Fibroblast of gingiva (primary cell): Measurements from ENCODE around the gene RNASEL.
"Not testable (repeated sequence)": the region's sequence is repeated elsewhere in the genome, so short reads cannot be mapped to it uniquely, and the experiment has no call there.

Experiments
- DNase-seq: peaks from one replicate; pipeline ENCODE4 v3.0.0-alpha.2; 2011; ENCODE audit warnings: low read depth

Gene RNASEL, protein sequence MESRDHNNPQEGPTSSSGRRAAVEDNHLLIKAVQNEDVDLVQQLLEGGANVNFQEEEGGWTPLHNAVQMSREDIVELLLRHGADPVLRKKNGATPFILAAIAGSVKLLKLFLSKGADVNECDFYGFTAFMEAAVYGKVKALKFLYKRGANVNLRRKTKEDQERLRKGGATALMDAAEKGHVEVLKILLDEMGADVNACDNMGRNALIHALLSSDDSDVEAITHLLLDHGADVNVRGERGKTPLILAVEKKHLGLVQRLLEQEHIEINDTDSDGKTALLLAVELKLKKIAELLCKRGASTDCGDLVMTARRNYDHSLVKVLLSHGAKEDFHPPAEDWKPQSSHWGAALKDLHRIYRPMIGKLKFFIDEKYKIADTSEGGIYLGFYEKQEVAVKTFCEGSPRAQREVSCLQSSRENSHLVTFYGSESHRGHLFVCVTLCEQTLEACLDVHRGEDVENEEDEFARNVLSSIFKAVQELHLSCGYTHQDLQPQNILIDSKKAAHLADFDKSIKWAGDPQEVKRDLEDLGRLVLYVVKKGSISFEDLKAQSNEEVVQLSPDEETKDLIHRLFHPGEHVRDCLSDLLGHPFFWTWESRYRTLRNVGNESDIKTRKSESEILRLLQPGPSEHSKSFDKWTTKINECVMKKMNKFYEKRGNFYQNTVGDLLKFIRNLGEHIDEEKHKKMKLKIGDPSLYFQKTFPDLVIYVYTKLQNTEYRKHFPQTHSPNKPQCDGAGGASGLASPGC

DNA sequence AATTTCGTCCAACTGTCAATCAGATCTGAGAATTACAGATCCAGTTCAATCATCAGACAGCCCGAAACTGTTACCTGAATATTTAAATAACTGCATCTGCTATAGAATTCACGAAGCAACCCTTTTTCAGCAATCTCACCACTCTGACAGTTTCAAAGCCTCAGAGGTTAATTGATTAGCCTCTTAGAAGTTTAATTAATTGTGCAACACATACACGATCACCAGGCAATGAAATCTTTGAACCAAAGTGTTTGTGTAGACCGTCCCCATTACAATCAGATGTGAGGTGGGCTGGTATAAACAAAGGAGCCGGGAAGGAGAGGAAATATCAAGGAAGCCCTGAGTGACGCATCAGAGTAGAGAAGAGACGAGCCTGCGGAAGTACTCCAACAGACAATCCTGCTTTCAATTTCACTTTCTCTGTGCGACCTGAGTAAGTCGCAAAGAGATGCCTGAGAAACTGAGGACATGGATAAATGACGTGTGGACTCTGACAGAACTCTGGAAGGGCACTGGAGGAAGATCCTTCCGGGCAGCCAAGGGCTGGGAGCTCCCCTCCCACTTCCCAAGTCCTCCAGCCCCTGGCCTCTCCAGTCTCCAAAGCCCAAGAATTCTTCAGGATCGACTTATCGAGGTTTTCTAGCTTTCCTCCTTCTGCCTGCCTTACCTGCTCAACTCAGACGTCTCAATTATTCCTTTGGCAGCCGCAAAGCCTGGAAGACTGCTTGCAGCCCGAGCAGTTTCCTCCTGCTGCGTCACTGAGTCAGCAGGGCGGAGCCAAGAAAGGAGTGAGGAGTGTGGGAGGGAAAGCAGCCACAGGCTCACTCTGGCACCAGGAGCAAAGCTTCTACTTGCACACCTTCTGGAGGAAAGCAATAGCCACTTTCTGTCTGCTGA, at the start of gene RNASEL:
TSS of gene RNASEL (minus strand) at position 757 of the 897 bp plus-strand sequence. CDS start 2,450 bp downstream, outside the sequence.
- peak; percentile 59 for DNase-seq

DNA sequence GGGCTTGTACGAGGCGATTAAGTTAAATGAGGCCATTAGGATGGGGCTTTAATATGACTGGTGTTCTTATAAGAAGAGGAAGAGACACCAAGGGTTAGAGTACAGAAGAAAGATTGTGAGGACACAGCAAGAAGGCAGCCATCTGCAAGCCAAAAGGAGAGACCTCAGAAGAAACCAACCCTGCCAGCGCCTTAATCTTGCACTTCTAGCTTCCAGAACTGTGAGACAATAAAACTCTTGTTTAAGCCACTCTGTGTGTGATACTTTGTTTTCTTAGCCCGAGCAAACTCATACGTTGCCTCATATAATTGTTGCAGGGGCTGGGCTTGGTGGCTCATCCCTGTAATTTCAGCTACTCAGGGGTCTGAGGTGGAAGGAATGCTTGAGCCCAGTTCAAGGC, 48.7 kb upstream of the RNASEL start:
- no peak for DNase-seq

- no peak for DNase-seq
These were observed 46.8 kb upstream of the RNASEL start for GRCh38 chr1:182635871-182636270.

GRCh38 chr1:182634306-182635072, 45.4 kb upstream of the RNASEL start:
- DNase-seq = no peak

DNA sequence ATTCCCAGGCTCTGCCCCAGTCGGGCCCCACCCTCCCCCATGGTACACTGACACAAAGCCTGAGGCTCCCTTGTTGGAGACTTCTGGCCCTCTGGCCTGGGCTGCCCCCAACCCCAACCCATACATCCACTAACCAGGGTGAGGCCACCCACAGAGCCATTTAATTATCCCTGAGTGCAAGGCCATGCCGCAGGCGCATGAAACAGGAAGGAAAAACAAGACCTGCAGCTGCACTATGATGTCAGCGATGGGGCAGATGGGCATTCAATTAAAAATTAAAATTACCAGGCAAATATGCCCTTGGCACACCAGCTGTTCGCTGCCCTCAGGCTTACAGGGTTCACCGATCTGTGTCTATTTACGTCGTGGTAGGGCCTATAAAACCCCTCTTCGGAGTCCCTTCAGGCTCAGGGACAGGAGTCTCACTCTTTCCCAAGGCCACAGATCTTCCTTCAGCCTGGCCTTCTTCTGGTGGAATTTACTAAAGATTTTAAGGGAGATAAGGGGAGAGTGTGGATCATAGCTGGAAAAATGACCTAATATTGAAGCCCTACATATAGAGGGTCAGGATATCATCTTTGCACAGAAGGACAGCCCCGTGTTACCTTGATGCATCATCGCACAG, 44.7 kb upstream of the RNASEL start:
- DNase-seq = no peak

GRCh38 chr1:182633031-182633430, 44.0 kb upstream of the RNASEL start:
- DNase-seq = no peak

GRCh38 chr1:182632441-182632857, 43.4 kb upstream of the RNASEL start:
- DNase-seq = not testable (repeated sequence)

- DNase-seq = no peak
These were observed 42.9 kb upstream of the RNASEL start for GRCh38 chr1:182631954-182632353.

DNA sequence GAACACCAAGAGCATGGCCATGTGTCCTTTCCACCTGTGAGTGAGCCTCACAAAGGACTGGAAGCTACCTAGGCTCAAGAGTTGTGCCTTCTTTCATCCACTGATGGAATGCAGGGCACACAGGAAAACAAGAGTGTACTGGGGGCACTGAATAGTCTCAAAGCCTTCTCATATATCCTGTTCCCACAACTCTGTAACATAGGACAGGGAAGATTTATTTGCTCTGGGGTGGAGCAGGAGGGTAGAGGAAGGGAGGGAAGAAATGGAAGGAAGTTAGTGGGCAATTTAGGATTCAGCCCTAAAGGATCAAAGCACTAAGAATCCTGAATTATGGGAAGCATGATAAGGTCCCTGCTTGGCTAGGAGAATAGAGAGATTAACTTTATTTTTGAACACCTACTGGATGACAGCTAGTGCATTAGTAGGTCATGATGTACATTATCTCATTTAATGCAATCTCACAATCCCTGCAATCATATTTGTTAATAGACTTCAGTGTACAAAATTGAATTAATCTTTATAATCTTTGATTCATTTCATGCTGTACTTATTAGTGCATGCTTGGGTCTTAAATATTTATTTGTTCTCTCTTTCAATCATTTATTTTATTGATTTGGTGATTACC, 42.1 kb upstream of the RNASEL start:
- DNase-seq = no peak

GRCh38 chr1:182630586-182630985, 41.5 kb upstream of the RNASEL start:
- no peak for DNase-seq

DNA sequence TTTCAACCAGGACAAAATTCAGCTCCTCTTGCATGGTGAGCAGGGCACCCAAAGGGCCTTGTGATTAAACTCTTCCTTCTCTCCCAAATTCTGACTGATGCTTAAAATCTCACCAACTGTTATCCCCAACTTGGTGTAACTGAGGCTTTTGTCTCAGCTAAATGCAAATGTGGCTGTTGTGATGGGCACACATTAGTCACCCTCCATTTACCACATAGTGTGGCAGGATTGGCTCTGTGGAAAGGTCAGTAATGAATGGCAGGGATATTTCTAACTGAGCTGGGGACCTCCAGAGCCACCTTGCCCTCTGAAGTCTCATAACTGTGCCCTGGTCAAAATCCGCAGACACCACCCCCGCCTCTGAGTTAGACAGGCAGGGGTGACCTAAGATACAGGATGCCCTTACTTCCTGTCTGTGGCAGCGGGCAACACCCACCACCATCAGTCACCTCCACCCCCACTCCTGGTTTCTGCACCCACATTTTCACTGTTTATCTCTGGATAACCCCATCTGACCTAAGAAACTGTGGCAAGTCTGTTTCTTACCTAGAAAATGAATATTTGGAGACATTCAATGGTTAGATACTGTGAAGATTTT, 40.5 kb upstream of the RNASEL start:
- no peak for DNase-seq

- no peak for DNase-seq
These were observed 40.0 kb upstream of the RNASEL start for GRCh38 chr1:182629080-182629479.

DNA sequence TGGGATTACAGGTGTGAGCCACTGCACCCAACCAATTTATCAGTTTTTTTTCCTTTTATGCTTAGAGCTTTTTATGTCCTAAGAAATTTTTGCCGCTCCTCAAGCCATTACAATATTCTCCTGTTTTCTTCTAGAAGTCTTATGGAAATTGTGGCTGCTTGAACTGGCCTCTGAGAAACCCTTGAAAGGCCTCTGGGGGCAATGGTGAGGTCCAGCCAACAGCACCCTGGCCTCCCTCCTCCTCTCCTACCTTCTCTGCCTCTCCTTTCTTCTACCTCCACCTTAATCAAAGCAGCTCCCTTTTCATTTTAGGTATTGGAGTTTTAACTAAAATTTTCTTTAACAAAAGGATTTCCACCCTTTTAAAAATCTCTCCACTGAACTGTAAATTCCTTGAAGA, 39.6 kb upstream of the RNASEL start:
- no peak for DNase-seq

- no peak for DNase-seq
These were observed 38.6 kb upstream of the RNASEL start for GRCh38 chr1:182627622-182628021.

GRCh38 chr1:182626527-182626926, 37.5 kb upstream of the RNASEL start:
- no peak for DNase-seq

GRCh38 chr1:182625719-182626504, 36.9 kb upstream of the RNASEL start:
- peak; percentile 36 for DNase-seq

GRCh38 chr1:182625024-182625423, 36.0 kb upstream of the RNASEL start:
- no peak for DNase-seq

DNA sequence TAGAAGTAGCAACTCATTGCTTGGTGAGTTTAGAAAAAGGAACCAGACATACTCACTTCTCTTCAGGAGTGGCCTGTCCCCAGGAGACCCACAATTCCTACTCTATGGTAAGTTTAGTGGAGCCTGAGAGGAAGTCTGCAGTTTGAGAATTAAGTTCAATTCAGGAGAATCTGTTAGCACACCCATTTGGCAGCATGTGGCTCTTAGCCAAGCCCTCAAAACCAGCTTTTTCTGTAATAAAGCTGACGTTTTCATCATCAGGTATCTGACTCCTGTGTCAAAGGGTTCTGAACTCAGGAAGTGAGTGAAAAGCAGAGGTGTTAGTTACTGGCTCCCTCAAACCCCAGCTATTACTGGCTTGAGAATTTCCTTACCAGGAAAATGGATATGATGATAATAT, 35.5 kb upstream of the RNASEL start:
- DNase-seq = no peak

DNA sequence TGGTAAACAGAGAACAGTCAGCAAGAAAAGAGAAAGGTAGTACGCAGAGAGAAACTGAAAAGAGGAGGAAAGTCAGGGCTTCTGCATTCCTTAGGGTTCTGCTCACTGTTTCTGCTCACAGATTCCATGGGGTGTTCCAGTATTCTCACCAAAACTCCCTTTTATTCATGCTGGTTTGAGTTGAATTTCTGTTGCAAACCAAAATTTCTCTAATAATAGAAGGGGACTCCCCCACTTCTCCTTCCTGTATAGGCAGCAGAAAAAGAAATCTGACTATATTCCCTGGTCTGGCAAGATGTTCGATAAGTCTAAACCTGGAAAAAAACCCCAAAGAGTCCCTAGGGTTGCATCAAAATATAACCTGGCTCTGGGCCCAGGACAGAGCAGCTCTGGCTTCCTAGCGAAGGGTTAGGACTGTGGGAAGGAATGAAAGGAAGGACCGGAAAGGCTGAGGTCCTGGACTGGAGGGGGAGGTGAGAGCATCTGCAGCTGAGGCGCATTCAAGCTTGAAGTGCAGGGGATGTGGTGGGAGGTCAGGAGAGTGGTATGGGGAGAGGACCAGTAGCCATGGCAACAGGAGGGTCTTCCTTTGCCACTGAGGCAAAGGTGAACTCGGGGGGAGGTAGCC, 34.0 kb upstream of the RNASEL start:
- DNase-seq = no peak
